Neural cell (in vitro differentiated cells): ENCODE data around the gene CYP20A1.
"Not testable (repeated sequence)": the region's sequence is repeated elsewhere in the genome, so short reads cannot be mapped to it uniquely, and the experiment has no call there.

ENCODE experiments used
- CTCF ChIP-seq: fragments of 450-650 bp; IDR thresholded peaks from 2 replicates; pipeline ENCODE4 v1.5.1; 2014; ENCODE audit warnings: antibody characterized with exemption, mild to moderate bottlenecking, moderate library complexity; ENCODE audit not compliant: poor library complexity, severe bottlenecking
- POLR2AphosphoS5 ChIP-seq: IDR thresholded peaks from 2 replicates; pipeline ENCODE4 v1.6.1; 2012
- TAF1 ChIP-seq: IDR thresholded peaks from 2 replicates; pipeline ENCODE4 v1.6.1; 2012; ENCODE audit warnings: low read depth

GRCh38 chr2:203302586-203302985 lies 63.8 kb downstream of the CYP20A1 start:
- TF ChIP-seq CTCF, TAF1, POLR2AphosphoS5: not testable (repeated sequence)
